ENCODE measurements around the gene PCDHGB2. TPM values are rescaled to one million over a fixed set of nuclear protein-coding genes. Genes with fewer than 3 reads are reported as not detected.
"Not testable (repeated sequence)": the region's sequence is repeated elsewhere in the genome, so short reads cannot be mapped to it uniquely, and the experiment has no call there.

The PCDHGB2 gene
- total RNA-seq = 8.3 TPM

- Histone ChIP-seq H3K4me3 (peak within 1 kb of the TSS in 1 of 2 donors; percentile 11), H3K36me3 (no peaks in the 10 kb centered on the region), H3K4me1 (no peaks in the 10 kb centered on the region), H3K9me3 (peaks cover 67% of the 10 kb centered on the region), H3K27ac (no peak within 1 kb of the TSS), H3K27me3 (no peaks in the 10 kb centered on the region)
- DNase-seq (ENCODE audit: extremely low spot score in 2 of 2) = no peak
- no peak for TF ChIP-seq POLR2A (IDR thresholded peaks at IDR 0.05)
- no peak for TF ChIP-seq POLR2AphosphoS5 (IDR thresholded peaks at IDR 0.05; ENCODE audit: insufficient read depth in 1 of 2, low read depth in 1 of 2)
- no peak for TF ChIP-seq CTCF (IDR thresholded peaks at IDR 0.05)
- intact Hi-C loops (cut with DNase I) = no loop called here
Observed at GRCh38 chr5:141359790-141360426, at the start of gene PCDHGB2. PCDHGB2 (plus strand) TSS chr5:141359994; CDS start chr5:141360136, 142 bp downstream.

GRCh38 chr5:141313711-141314110 lies 46.1 kb upstream of the PCDHGB2 start:
- H3K4me3 ChIP-seq = no peak overlapping the region
- H3K4me1 ChIP-seq = no peaks in the 10 kb centered on the region
- peaks cover 61% of the 10 kb centered on the region for H3K9me3 ChIP-seq
- no peaks in the 10 kb centered on the region for H3K27me3 ChIP-seq
- no peak overlapping the region for H3K27ac ChIP-seq
- intact Hi-C loops (cut with DNase I) = no loop called here
- TF ChIP-seq CTCF (IDR thresholded peaks at IDR 0.05) = no peak
- H3K36me3 ChIP-seq = peaks cover 0 to 57% of the 10 kb centered on the region in 2 donors
- no peak for DNase-seq (ENCODE audit: extremely low spot score in 2 of 2)

- H3K27ac ChIP-seq; H3K27me3 ChIP-seq; H3K4me3 ChIP-seq; H3K4me1 ChIP-seq; DNase-seq (ENCODE audit: extremely low spot score in 2 of 2); intact Hi-C loops (cut with DNase I): not testable (repeated sequence)
- Histone ChIP-seq H3K36me3 (peaks cover 0 to 65% of the 10 kb centered on the region in 2 donors), H3K9me3 (peaks cover 64% of the 10 kb centered on the region)
Observed at GRCh38 chr5:141316963-141317362, 42.8 kb upstream of the PCDHGB2 start.

- Histone ChIP-seq H3K36me3 (peaks cover 0 to 48% of the 10 kb centered on the region in 2 donors), H3K9me3 (peaks cover 49% of the 10 kb centered on the region), H3K27me3 (no peaks in the 10 kb centered on the region), H3K4me1 (peaks cover 6% of the 10 kb centered on the region), H3K4me3 (peak overlapping the region in 1 of 2 donors; percentile 95), H3K27ac (no peak overlapping the region)
- TF ChIP-seq CTCF (IDR thresholded peaks at IDR 0.05) (no peak), POLR2AphosphoS5 (IDR thresholded peaks at IDR 0.05; ENCODE audit: insufficient read depth in 1 of 2, low read depth in 1 of 2) (no peak), POLR2A (IDR thresholded peaks at IDR 0.05) (no peak)
- DNase-seq (ENCODE audit: extremely low spot score in 2 of 2) = no peak
- intact Hi-C loops (cut with DNase I) = no loop called here
Observed at GRCh38 chr5:141319202-141319601, 40.6 kb upstream of the PCDHGB2 start.

DNA sequence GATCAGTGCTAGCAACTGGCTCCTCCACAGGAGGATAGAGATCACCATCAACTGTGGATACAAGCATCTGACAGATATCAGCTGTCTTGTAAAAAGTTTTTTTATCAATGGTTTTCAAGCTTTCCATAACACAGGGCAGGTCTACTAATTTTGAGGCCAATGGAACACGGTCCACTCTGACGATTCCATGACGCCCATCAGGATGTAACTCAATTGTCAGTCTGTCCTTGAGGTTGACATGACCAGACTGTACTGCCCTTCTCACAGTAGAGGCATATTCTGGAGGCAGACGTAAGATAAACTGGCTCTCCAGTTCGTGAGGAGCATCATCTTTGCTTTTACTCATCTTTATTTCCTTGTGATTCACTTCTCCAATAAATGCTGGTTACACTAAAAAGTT lies 40.1 kb upstream of the PCDHGB2 start:
- DNase-seq (ENCODE audit: extremely low spot score in 2 of 2) = no peak
- peak overlapping the region; percentile 93 for H3K27ac ChIP-seq
- no peaks in the 10 kb centered on the region for H3K27me3 ChIP-seq
- peaks cover 0 to 46% of the 10 kb centered on the region in 2 donors for H3K36me3 ChIP-seq
- H3K9me3 ChIP-seq = peaks cover 46% of the 10 kb centered on the region
- peaks cover 6% of the 10 kb centered on the region for H3K4me1 ChIP-seq
- TF ChIP-seq POLR2A (IDR thresholded peaks at IDR 0.05) (no peak), POLR2AphosphoS5 (IDR thresholded peaks at IDR 0.05; ENCODE audit: insufficient read depth in 1 of 2, low read depth in 1 of 2) (no peak), CTCF (IDR thresholded peaks at IDR 0.05) (no peak)
- intact Hi-C loops (cut with DNase I) = loop anchor here (5.0 kb wide), 1 partner anchor 243 kb away; no protein-coding TSS in a partner anchor
- H3K4me3 ChIP-seq = peak overlapping the region; percentile 74 to 95
